Left renal cortex interstitium (tissue), 4 donors: Measurements from ENCODE around the gene CLIP4. TPM values are rescaled to one million over a fixed set of nuclear protein-coding genes. Genes with fewer than 3 reads are reported as not detected.

Source experiments
- polyA plus RNA-seq, 4 donors: library from polyadenylated mRNA; unstranded; fragments of 120-200 nt; gene quantifications; one replicate each; pipeline ENCODE4 v1.2.1, GENCODE V29; 2013; ENCODE audit not compliant: insufficient read length in 4 of 4

Gene CLIP4
- polyA plus RNA-seq, 4 donors: 13.8 to 26.2 (median 18.1) TPM

Other genes with a start within 250 kb of the CLIP4 start
- 10 to 100 TPM; 23.0 to 33.1 (median 27.7) TPM for gene TRMT61B, start 245.1 kb upstream of the CLIP4 start, polyA plus RNA-seq
- gene WDR43, start 220.7 kb upstream of the CLIP4 start, polyA plus RNA-seq: 10 to 100 TPM; 44.0 to 59.2 (median 46.9) TPM
- gene TOGARAM2, start 134.1 kb upstream of the CLIP4 start, polyA plus RNA-seq: 1 to 10 TPM in 2 of 4 donors, under 1 TPM in 2; 0.62 to 2.0 (median 1.2) TPM
- under 1 TPM; 0.24 to 0.35 (median 0.32) TPM for gene PCARE, start 40.9 kb upstream of the CLIP4 start, polyA plus RNA-seq